GM23248 (cell line): ENCODE results near the gene DENND2A.

Experiments used
- EZH2 ChIP-seq: fragments of 200-600 bp; sonication (generic); IDR thresholded peaks from 2 replicates; pipeline ENCODE4 v1.6.1; 2018; ENCODE audit warnings: antibody characterized with exemption, mild to moderate bottlenecking; ENCODE audit not compliant: insufficient read depth, poor library complexity, severe bottlenecking
- EZH2phosphoT487 ChIP-seq: fragments of 200-600 bp; sonication (generic); IDR thresholded peaks from 2 replicates; pipeline ENCODE4 v1.6.1; 2018; ENCODE audit warnings: antibody characterized with exemption, moderate library complexity, mild to moderate bottlenecking, low read depth; ENCODE audit not compliant: insufficient read depth

GRCh38 chr7:140584195-140584851 lies 56.3 kb downstream of the DENND2A start:
- TF ChIP-seq EZH2 (no peak), EZH2phosphoT487 (no peak)
